Activated CD4-positive, alpha-beta T cell treated with anti-CD3 and anti-CD28 coated beads, Interleukin-2, amount 10 ng/mL, durations not matched to agents 24 days and 14 days (primary cell): Measurements from ENCODE around the gene LSM14A. TPM values are rescaled to one million over a fixed set of nuclear protein-coding genes. Genes with fewer than 3 reads are reported as not detected.
A peak's percentile ranks its signal among the peaks of the same experiment; 100 is the strongest.
"Not testable (repeated sequence)": the region's sequence is repeated elsewhere in the genome, so short reads cannot be mapped to it uniquely, and the experiment has no call there.

Experiments
- DNase-seq: peaks from one replicate; pipeline ENCODE4 v3.0.0; 2022
- H3K27ac Mint-ChIP-seq: one replicate; pipeline ENCODE4 v1.8.0; 2022; ENCODE audit warnings: mild to moderate bottlenecking, mixed read lengths
- H3K27me3 Mint-ChIP-seq: one replicate; pipeline ENCODE4 v1.8.0; 2022; ENCODE audit warnings: mixed read lengths
- H3K36me3 Mint-ChIP-seq: one replicate; pipeline ENCODE4 v1.8.0; 2022; ENCODE audit warnings: low read depth, mild to moderate bottlenecking, mixed read lengths
- H3K4me1 Mint-ChIP-seq: one replicate; pipeline ENCODE4 v1.8.0; 2021; ENCODE audit warnings: mixed read lengths
- H3K4me3 Mint-ChIP-seq: one replicate; pipeline ENCODE4 v1.8.0; 2022; ENCODE audit warnings: mild to moderate bottlenecking, moderate library complexity, mixed read lengths
- H3K9me3 Mint-ChIP-seq: one replicate; pipeline ENCODE4 v1.8.0; 2021; ENCODE audit warnings: mixed read lengths
- intact Hi-C: fragments of 100-400 bp; cut with micrococcal nuclease; formaldehyde crosslinking; loops from one replicate; pipeline ENCODE4 v1.15.1; 2023
- total RNA-seq: library from RNA; stranded (reverse); gene quantifications from 2 replicates; pipeline ENCODE4 v1.2.3, GENCODE V29; 2022

LSM14A gene
- total RNA-seq, 1 donor from 2014 or later = 105 TPM

DNA sequence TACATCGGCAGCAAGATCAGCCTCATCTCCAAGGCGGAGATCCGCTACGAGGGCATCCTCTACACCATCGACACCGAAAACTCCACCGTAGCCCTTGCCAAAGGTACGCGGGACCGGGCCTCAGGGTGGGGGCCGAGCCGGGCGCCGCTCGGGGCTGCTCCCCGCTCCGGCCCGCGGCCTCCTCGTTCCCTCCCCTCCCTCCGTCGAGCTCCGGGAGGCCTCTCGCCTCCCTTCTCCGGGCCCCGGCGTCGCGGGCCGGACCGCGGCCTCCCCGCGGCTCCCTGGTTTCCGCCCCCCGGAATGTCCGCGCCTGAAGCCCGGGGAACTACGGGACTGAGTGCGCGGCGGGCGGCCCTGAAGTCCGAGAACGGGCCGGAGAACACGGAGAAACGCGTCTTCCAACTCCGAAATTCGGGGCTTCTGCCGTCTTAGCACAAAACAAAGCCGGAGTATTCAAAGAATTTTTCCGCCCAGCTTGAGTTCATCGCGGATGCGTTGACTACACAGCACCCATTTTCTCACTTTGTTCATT is 423 bp downstream of the LSM14A start:
- Mint-ChIP-seq H3K27ac (peak overlapping the region; percentile 99), H3K36me3 (peaks cover 26% of the 10 kb centered on the region), H3K4me1 (peaks cover 40% of the 10 kb centered on the region), H3K27me3 (peaks cover 2% of the 10 kb centered on the region), H3K4me3 (peak overlapping the region; percentile 85), H3K9me3 (no peaks in the 10 kb centered on the region)
- intact Hi-C loops = loop anchor here (1.0 to 5.0 kb wide), 4 partner anchors 187 to 505 kb away; partner anchors contain the start of genes KCTD15, SCGB2B2, UBA2 and ZNF302
- no peak for DNase-seq

DNA sequence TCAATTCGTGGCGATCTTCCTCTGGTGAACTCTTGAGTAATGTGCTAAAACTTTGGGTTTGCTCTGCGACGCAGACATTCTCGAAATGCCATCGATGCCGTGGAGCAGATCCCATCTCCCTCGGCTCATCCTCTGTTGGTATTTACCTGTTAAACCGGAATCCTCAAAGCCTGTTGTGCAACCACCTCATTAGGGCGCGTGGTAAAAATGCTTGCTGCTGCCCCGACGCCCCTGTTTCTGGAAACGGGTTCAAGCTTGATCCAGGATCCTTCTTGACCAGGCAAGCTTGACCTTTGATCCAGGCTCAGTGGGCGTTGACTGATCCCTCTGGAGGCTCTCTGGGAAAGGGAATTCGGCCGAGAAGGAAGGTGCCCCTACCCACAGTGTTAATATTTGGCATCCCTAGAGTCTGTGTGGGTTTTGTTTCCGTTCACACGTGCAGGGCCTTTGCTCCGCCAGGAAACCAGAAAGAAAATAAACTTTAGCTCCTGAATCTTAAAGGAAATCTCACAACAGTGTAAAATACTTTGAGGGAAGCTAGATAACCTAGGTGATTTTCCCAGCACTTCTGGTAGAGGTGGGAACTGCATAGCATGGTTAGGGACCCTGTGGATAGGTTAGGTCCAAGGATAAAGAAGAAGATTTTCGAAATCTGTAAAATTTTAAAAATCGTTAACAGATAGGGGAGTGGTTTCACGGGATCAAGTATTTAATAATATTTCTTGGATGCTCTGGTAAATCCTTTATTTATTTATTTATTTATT is 1.1 kb downstream of the LSM14A start:
- peaks cover 45% of the 10 kb centered on the region for H3K4me1 Mint-ChIP-seq
- H3K9me3 Mint-ChIP-seq = no peaks in the 10 kb centered on the region
- intact Hi-C loops = loop anchor here (1.0 to 5.0 kb wide), 3 partner anchors 186 to 504 kb away; partner anchors contain the start of genes KCTD15, SCGB2B2 and ZNF302

DNA sequence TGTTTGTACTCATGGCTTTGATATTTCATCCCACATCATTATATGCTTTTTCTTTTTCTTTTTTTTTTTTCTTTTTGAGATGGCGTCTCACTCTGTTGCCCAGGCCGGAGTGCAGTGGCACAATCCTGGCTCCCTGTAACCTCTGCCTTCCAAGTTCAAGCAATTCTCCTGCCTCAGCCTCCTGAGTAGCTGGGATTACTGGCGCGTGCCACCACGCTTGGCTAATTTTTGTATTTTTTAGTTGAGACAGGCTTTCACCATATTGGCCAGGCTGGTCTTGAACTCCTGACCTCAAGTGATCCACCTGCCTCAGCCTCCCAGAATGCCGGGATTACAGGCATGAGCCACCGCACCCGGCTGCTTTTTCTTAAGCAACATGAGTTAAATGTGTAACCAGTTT is 2.9 kb downstream of the LSM14A start:
- H3K27ac Mint-ChIP-seq, H3K9me3 Mint-ChIP-seq, intact Hi-C loops, H3K27me3 Mint-ChIP-seq, DNase-seq: not testable (repeated sequence)
- peaks cover 55% of the 10 kb centered on the region for H3K4me1 Mint-ChIP-seq
- peak overlapping the region; percentile 69 for H3K4me3 Mint-ChIP-seq
- H3K36me3 Mint-ChIP-seq = peaks cover 36% of the 10 kb centered on the region

More for the DNA sequence above, 1.1 kb downstream of the LSM14A start:
- DNase-seq = no peak
- H3K36me3 Mint-ChIP-seq = peaks cover 28% of the 10 kb centered on the region
- peak overlapping the region; percentile 85 for H3K4me3 Mint-ChIP-seq
- peak overlapping the region; percentile 99 for H3K27ac Mint-ChIP-seq
- no peaks in the 10 kb centered on the region for H3K27me3 Mint-ChIP-seq

- Mint-ChIP-seq H3K27me3 (no peaks in the 10 kb centered on the region), H3K9me3 (no peaks in the 10 kb centered on the region), H3K27ac (no peak overlapping the region), H3K4me3 (peak overlapping the region; percentile 58), H3K4me1 (peaks cover 60% of the 10 kb centered on the region), H3K36me3 (peaks cover 47% of the 10 kb centered on the region)
- no peak for DNase-seq
- intact Hi-C loops = loop anchor here (2.0 kb wide), 1 partner anchor 14 kb away; no protein-coding TSS in a partner anchor
Observed at GRCh38 chr19:34176581-34176980, 4.3 kb downstream of the LSM14A start.

DNA sequence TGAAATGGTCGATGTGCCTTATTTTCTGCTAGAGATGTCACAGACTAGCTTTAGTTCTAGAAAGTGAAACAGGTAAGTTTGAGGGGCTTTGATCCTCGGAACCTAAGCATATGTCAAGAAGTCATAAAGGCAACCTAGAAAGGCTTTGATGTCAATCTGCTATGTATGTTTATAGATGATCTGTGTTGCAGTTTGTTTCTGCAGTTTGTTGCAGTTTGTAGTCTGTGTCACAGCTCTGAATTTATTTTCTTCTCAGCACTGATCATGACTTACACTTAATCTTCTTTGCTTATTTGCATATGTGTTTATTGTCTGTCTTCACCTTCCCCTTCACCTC is 5.9 kb downstream of the LSM14A start:
- H3K9me3 Mint-ChIP-seq = no peaks in the 10 kb centered on the region
- peaks cover 67% of the 10 kb centered on the region for H3K4me1 Mint-ChIP-seq
- intact Hi-C loops = no loop called here
- H3K4me3 Mint-ChIP-seq = peak overlapping the region; percentile 48
- no peaks in the 10 kb centered on the region for H3K27me3 Mint-ChIP-seq
- H3K36me3 Mint-ChIP-seq = peaks cover 53% of the 10 kb centered on the region
- peak; percentile 65 for DNase-seq
- H3K27ac Mint-ChIP-seq = peak overlapping the region; percentile 70

- H3K36me3 Mint-ChIP-seq = peaks cover 46% of the 10 kb centered on the region
- no peak for DNase-seq
- H3K27me3 Mint-ChIP-seq = no peaks in the 10 kb centered on the region
- no peak overlapping the region for H3K27ac Mint-ChIP-seq
- no peaks in the 10 kb centered on the region for H3K9me3 Mint-ChIP-seq
- intact Hi-C loops = no loop called here
- H3K4me3 Mint-ChIP-seq = no peak overlapping the region
- peaks cover 62% of the 10 kb centered on the region for H3K4me1 Mint-ChIP-seq
Observed at GRCh38 chr19:34179066-34179465, 6.8 kb downstream of the LSM14A start.

- Mint-ChIP-seq H3K27ac (no peak overlapping the region), H3K27me3 (no peaks in the 10 kb centered on the region), H3K4me1 (peaks cover 60% of the 10 kb centered on the region), H3K36me3 (peaks cover 45% of the 10 kb centered on the region), H3K4me3 (no peak overlapping the region), H3K9me3 (no peaks in the 10 kb centered on the region)
- no peak for DNase-seq
- intact Hi-C loops = no loop called here
Observed at GRCh38 chr19:34180273-34180672, 8.0 kb downstream of the LSM14A start.

GRCh38 chr19:34180709-34181108 is 8.4 kb downstream of the LSM14A start:
- Mint-ChIP-seq H3K4me3 (no peak overlapping the region), H3K27me3 (no peaks in the 10 kb centered on the region), H3K36me3 (peaks cover 43% of the 10 kb centered on the region), H3K27ac (peak overlapping the region; percentile 13), H3K4me1 (peaks cover 62% of the 10 kb centered on the region), H3K9me3 (no peaks in the 10 kb centered on the region)
- DNase-seq = no peak
- intact Hi-C loops = no loop called here

GRCh38 chr19:34181111-34181864 is 9.0 kb downstream of the LSM14A start:
- no peaks in the 10 kb centered on the region for H3K27me3 Mint-ChIP-seq
- DNase-seq = no peak
- H3K27ac Mint-ChIP-seq = peak overlapping the region; percentile 13
- peaks cover 39% of the 10 kb centered on the region for H3K36me3 Mint-ChIP-seq
- no peak overlapping the region for H3K4me3 Mint-ChIP-seq
- H3K4me1 Mint-ChIP-seq = peaks cover 61% of the 10 kb centered on the region
- intact Hi-C loops = no loop called here
- H3K9me3 Mint-ChIP-seq = no peaks in the 10 kb centered on the region

DNA sequence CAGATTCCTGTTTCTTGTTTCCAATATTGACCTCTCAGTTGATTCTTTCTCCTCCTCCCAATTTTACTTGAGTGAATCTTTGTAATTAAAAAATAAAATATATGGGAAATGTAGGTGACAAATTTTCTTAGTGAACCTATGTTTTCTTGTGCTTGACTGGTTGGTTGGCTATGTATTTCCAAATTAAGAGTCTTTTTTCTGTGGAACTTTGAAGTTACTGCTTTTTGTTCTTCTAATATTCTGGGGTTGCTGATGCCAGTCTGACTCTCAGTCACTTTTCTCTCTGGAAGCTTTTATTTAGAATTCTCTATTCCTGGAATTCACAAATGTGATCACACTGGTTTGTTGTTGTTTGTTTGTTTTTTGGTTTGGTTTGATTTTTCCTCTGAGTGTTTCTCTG is 9.8 kb downstream of the LSM14A start:
- Mint-ChIP-seq H3K27ac (no peak overlapping the region), H3K9me3 (no peaks in the 10 kb centered on the region), H3K4me3 (no peak overlapping the region), H3K36me3 (peaks cover 38% of the 10 kb centered on the region), H3K27me3 (no peaks in the 10 kb centered on the region), H3K4me1 (peaks cover 58% of the 10 kb centered on the region)
- no peak for DNase-seq
- intact Hi-C loops = no loop called here

DNA sequence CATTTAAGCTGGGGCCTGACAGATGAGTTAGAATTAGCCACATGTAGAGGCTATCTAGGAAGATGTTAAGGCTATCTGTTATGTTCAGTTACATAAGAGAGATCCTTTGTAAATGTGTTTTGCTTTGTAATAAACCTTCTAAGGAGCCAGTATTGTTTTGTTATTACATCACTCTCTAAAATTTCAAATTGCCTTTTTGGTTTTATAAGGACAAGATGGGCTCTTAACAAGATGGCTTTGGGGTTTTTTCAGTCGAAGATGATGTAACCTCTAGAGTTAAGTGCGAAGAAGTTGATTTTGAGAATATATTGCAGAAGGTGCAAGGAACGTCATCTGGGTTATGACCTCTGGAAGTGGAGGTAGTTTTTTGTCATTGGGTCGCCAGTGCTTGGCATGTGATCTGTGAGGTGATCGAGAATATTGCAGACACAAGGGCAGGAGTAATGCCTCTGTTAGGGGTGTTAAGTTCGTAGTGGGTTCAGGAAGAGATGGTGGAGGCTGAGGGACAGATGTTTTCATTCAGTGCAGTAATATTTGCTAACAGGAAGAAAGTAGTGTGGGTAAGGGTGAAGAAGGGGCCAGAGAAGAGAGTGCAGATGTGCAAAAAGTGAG is 12.7 kb downstream of the LSM14A start:
- Mint-ChIP-seq H3K27me3 (no peaks in the 10 kb centered on the region), H3K4me1 (peaks cover 48% of the 10 kb centered on the region), H3K27ac (no peak overlapping the region), H3K9me3 (no peaks in the 10 kb centered on the region), H3K36me3 (peaks cover 32% of the 10 kb centered on the region), H3K4me3 (peak overlapping the region; percentile 1)
- DNase-seq = no peak
- intact Hi-C loops = no loop called here

DNA sequence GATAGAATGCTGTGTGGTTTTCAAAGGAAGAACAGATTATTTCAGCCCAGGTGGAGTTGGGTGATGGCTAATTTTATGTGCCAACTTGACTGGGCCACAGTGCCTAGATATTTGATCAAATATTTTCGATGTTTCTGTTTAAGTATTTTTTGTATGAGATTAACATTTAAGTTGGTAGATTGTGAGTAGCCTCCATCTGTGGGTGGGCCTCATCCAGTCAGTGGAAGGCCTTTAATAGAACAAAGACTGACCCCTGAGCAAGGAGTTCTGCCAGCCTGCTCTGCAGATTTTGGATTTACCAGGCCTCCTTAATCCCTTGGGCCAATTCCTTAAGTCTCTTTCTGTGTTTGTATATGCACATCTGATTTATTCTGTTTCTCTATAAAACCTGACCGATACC is 13.9 kb downstream of the LSM14A start:
- no peak for DNase-seq
- no peaks in the 10 kb centered on the region for H3K27me3 Mint-ChIP-seq
- H3K36me3 Mint-ChIP-seq = peaks cover 25% of the 10 kb centered on the region
- intact Hi-C loops = no loop called here
- peaks cover 49% of the 10 kb centered on the region for H3K4me1 Mint-ChIP-seq
- H3K4me3 Mint-ChIP-seq = no peak overlapping the region
- no peaks in the 10 kb centered on the region for H3K9me3 Mint-ChIP-seq
- H3K27ac Mint-ChIP-seq = peak overlapping the region; percentile 26

DNA sequence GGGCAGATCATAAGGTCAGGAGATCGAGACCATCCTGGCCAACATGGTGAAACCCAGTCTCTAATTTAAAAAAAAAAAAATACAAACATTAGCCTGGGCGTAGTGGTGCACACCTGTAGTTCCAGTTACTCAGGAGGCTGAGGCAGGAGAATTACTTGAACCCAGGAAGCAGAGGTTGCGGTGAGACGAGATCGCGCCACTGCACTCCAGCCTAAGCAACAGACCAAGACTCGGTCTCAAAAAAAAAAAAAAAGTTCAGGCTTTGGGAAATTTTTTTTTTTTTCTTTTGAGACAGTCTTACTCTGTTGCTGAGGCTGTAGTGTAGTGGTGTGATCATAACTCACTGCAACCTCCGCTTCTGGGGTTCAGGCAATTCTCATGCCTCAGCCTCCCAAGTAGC is 14.7 kb downstream of the LSM14A start:
- intact Hi-C loops = no loop called here
- Mint-ChIP-seq H3K36me3 (peaks cover 20% of the 10 kb centered on the region), H3K27ac (no peak overlapping the region), H3K4me3 (no peak overlapping the region), H3K4me1 (peaks cover 49% of the 10 kb centered on the region), H3K27me3 (no peaks in the 10 kb centered on the region), H3K9me3 (no peaks in the 10 kb centered on the region)
- DNase-seq = no peak

DNA sequence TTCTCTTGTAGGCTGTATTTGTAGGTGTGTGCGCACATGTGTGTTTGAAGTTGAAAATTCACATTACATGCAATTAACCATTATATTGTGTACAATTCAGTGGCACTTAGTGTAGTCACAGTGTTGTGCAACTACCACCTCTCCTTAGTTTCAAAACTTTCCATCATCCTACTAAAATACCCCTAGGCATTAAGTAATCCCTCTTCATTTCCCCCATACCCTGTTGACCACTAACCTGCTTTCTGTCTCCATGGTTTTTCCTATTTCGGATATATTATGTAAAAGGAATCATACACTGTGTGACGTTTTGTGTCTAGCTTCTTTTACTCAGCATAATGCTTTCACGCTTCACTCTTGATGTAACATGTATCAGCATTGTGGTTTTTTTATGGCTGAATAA is 16.1 kb downstream of the LSM14A start:
- intact Hi-C loops = no loop called here
- no peaks in the 10 kb centered on the region for H3K9me3 Mint-ChIP-seq
- DNase-seq = no peak
- H3K4me3 Mint-ChIP-seq = no peak overlapping the region
- peaks cover 44% of the 10 kb centered on the region for H3K4me1 Mint-ChIP-seq
- H3K27me3 Mint-ChIP-seq = no peaks in the 10 kb centered on the region
- H3K36me3 Mint-ChIP-seq = peaks cover 13% of the 10 kb centered on the region
- H3K27ac Mint-ChIP-seq = no peak overlapping the region
